Breast epithelium (tissue), 4 donors: ENCODE measurements around the gene MGAT1. TPM values are rescaled to one million over a fixed set of nuclear protein-coding genes. Genes with fewer than 3 reads are reported as not detected.

ENCODE experiments used
- DNase-seq, 2 donors: peaks; one replicate each; pipeline ENCODE4 v3.0.0-alpha.2; 2019; ENCODE audit warnings: low spot score in 2 of 2
- H3K27ac ChIP-seq, 2 donors: fragments of 200-600 bp; sonication (generic) in 1 of 2; one replicate each; pipeline ENCODE4 v1.5.1; 2016 to 2019; ENCODE audit warnings: mild to moderate bottlenecking in 1 of 2
- H3K27me3 ChIP-seq, 2 donors: fragments of 200-600 bp; sonication (generic) in 1 of 2; one replicate each; pipeline versions ENCODE4 v1.5.1 to v1.6.0; 2017 to 2019; ENCODE audit warnings: control low read depth in 1 of 2, mild to moderate bottlenecking in 1 of 2
- H3K36me3 ChIP-seq: fragments of 200-600 bp; one replicate; pipeline ENCODE4 v1.5.1; 2019
- H3K4me1 ChIP-seq, 2 donors: fragments of 200-600 bp; sonication (generic); one replicate each; pipeline ENCODE4 v1.5.1; 2016 to 2019; ENCODE audit warnings: control low read depth in 1 of 2
- H3K4me3 ChIP-seq, 3 donors: fragments of 200-600 bp; sonication (generic); 1 replicate in 2 of 3; 2 replicates in 1 of 3; pipeline ENCODE4 v1.5.1; 2016 to 2019; ENCODE audit warnings: mild to moderate bottlenecking in 3 of 3, moderate library complexity in 2 of 3
- H3K9me3 ChIP-seq, 2 donors: fragments of 200-600 bp; sonication (generic) in 1 of 2; one replicate each; pipeline ENCODE4 v1.5.1; 2016 to 2019; ENCODE audit warnings: control low read depth in 1 of 2
- CTCF ChIP-seq, 3 donors: fragments of 450-650 bp; IDR thresholded peaks; one replicate each; pipeline ENCODE4 v1.5.1; 2016 to 2017; ENCODE audit warnings: antibody characterized with exemption in 3 of 3, mild to moderate bottlenecking in 3 of 3, moderate library complexity in 3 of 3
- POLR2A ChIP-seq: fragments of 450-650 bp; IDR thresholded peaks from one replicate; pipeline ENCODE4 v1.6.1; 2016; ENCODE audit warnings: antibody characterized with exemption, mild to moderate bottlenecking, moderate library complexity
- POLR2AphosphoS5 ChIP-seq, 3 donors: sonication (generic); formaldehyde crosslinking; IDR thresholded peaks; one replicate each; pipeline ENCODE4 v1.6.1; 2017; ENCODE audit warnings: antibody characterized with exemption in 3 of 3
- intact Hi-C: fragments of 100-400 bp; cut with DNase I; formaldehyde crosslinking; loops from one replicate; pipeline ENCODE4 v1.15.1; 2023; ENCODE audit warnings: low total_unique reads
- total RNA-seq, 3 donors: library from RNA; depleted of rRNA; stranded (reverse); fragments of >200 nt; gene quantifications; one replicate each; pipeline ENCODE4 v1.1.0, GENCODE V29; 2016

The MGAT1 gene
- total RNA-seq, 3 donors from 2014 or later = 127 to 236 (median 163) TPM

DNA sequence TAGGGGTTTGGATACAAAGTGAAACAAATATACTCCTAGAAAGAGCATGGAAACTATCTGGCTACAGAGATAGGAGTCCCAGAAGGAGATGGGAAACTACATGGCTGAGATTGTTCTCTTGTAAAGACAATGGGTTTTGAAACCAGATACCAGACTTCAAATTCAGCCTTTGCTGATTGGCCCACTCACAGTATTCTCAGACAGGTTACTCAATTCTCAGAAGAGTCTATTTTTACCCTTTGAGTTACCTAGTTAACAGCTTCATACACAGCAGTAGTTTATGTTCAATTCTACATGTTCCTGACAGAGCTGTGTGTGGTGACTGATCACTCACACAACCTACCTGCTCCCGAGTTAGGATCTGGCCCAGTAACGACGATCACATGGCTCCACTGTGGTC is 44.4 kb upstream of the MGAT1 start:
- no peak for DNase-seq
- intact Hi-C loops = no loop called here
- H3K9me3 ChIP-seq = peaks cover 14 to 25% of the 10 kb centered on the region in 2 donors
- H3K27me3 ChIP-seq = no peaks in the 10 kb centered on the region
- peaks cover 18% of the 10 kb centered on the region for H3K36me3 ChIP-seq
- no peak overlapping the region for H3K27ac ChIP-seq
- H3K4me1 ChIP-seq = no peaks in the 10 kb centered on the region
- no peak for TF ChIP-seq POLR2A
- TF ChIP-seq CTCF (IDR thresholded peaks at IDR 0.05) = no peak
- no peak for TF ChIP-seq POLR2AphosphoS5 (IDR thresholded peaks at IDR 0.05)
- H3K4me3 ChIP-seq = no peak overlapping the region

- DNase-seq = no peak
- Histone ChIP-seq H3K9me3 (peaks cover 6 to 11% of the 10 kb centered on the region in 2 donors), H3K4me3 (no peak overlapping the region), H3K36me3 (peaks cover 2% of the 10 kb centered on the region), H3K4me1 (no peaks in the 10 kb centered on the region), H3K27me3 (no peaks in the 10 kb centered on the region), H3K27ac (no peak overlapping the region)
- TF ChIP-seq CTCF (IDR thresholded peaks at IDR 0.05) (no peak), POLR2A (no peak)
- intact Hi-C loops = no loop called here
These were observed 42.3 kb upstream of the MGAT1 start for GRCh38 chr5:180844858-180845257.

DNA sequence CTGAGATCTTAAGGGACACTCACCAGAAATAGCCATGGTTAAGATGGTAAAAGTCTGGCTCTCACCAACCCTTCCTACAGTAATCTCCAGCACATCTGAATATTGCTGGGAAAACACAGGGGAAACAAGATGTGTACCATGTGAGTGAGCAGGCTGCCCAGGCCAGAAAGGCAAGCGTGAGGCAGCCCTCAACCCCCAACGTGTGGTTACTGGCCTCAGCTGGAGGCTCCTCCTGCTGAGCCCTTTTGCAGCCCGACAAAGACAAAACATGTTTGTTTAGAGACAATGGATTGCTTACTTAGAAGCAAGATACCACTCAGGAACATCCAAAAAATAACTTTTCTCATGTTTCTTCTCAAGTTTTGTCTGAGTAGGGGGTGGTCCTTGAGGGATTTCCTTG is 41.8 kb upstream of the MGAT1 start:
- no peaks in the 10 kb centered on the region for H3K27me3 ChIP-seq
- H3K4me3 ChIP-seq = no peak overlapping the region
- no peaks in the 10 kb centered on the region for H3K4me1 ChIP-seq
- no peak for DNase-seq
- intact Hi-C loops = no loop called here
- H3K27ac ChIP-seq = no peak overlapping the region
- TF ChIP-seq CTCF (IDR thresholded peaks at IDR 0.05) = no peak
- TF ChIP-seq POLR2AphosphoS5 (IDR thresholded peaks at IDR 0.05) = no peak
- H3K36me3 ChIP-seq = no peaks in the 10 kb centered on the region
- H3K9me3 ChIP-seq = peaks cover 6 to 7% of the 10 kb centered on the region in 2 donors

- H3K4me1 ChIP-seq = no peaks in the 10 kb centered on the region
- H3K27me3 ChIP-seq = no peaks in the 10 kb centered on the region
- DNase-seq = no peak
- H3K36me3 ChIP-seq = no peaks in the 10 kb centered on the region
- no peak overlapping the region for H3K4me3 ChIP-seq
- H3K9me3 ChIP-seq = no peaks in the 10 kb centered on the region
- no peak overlapping the region for H3K27ac ChIP-seq
- intact Hi-C loops = no loop called here
- no peak for TF ChIP-seq POLR2A
- TF ChIP-seq POLR2AphosphoS5 (IDR thresholded peaks at IDR 0.05) = no peak
- no peak for TF ChIP-seq CTCF (IDR thresholded peaks at IDR 0.05)
These were observed 37.3 kb upstream of the MGAT1 start for GRCh38 chr5:180839935-180840334.

GRCh38 chr5:180839227-180839626 is 36.6 kb upstream of the MGAT1 start:
- no peak for TF ChIP-seq POLR2AphosphoS5 (IDR thresholded peaks at IDR 0.05)
- no peak for TF ChIP-seq CTCF (IDR thresholded peaks at IDR 0.05)
- no peak for TF ChIP-seq POLR2A
- H3K27ac ChIP-seq = no peak overlapping the region
- no peaks in the 10 kb centered on the region for H3K36me3 ChIP-seq
- no peak overlapping the region for H3K4me3 ChIP-seq
- no peaks in the 10 kb centered on the region for H3K27me3 ChIP-seq
- no peak for DNase-seq
- H3K4me1 ChIP-seq = no peaks in the 10 kb centered on the region
- intact Hi-C loops = no loop called here
- no peaks in the 10 kb centered on the region for H3K9me3 ChIP-seq
